GM12878 (cell line): ENCODE results near the gene BMI1.

Source experiments
- CBX3 ChIP-seq: fragments of 200-600 bp; sonication (generic); IDR thresholded peaks from 2 replicates; pipeline ENCODE4 v1.6.1; 2016; ENCODE audit warnings: low read depth, borderline replicate concordance
- CHD4 ChIP-seq: fragments of 200-600 bp; sonication (generic); IDR thresholded peaks from 2 replicates; pipeline ENCODE4 v1.6.1; 2016; ENCODE audit warnings: mild to moderate bottlenecking
- EP300 ChIP-seq, 2 experiments: fragments of 150-350 bp in 1 of 2; IDR thresholded peaks; 2 replicates each; pipeline ENCODE4 v1.6.1; 2011 to 2012; ENCODE audit warnings: low read depth in 2 of 2, low read length in 2 of 2, borderline replicate concordance in 1 of 2, improper control_type of control experiment in 1 of 2, inconsistent platforms in 1 of 2; ENCODE audit not compliant: control insufficient read depth in 1 of 2
- IRF3 ChIP-seq: fragments of 450-650 bp; IDR thresholded peaks from 2 replicates; pipeline ENCODE4 v1.6.1; 2014; ENCODE audit warnings: mild to moderate bottlenecking
- KDM1A ChIP-seq: fragments of 200-600 bp; sonication (generic); IDR thresholded peaks from 2 replicates; pipeline ENCODE4 v1.6.1; 2016; ENCODE audit warnings: borderline replicate concordance
- MEF2B ChIP-seq: fragments of 450-650 bp; IDR thresholded peaks from 2 replicates; pipeline ENCODE4 v1.6.1; 2018; ENCODE audit warnings: mild to moderate bottlenecking, moderate library complexity; ENCODE audit not compliant: partially characterized antibody, poor library complexity, severe bottlenecking
- PAX8 ChIP-seq: fragments of 450-650 bp; IDR thresholded peaks from 2 replicates; pipeline ENCODE4 v1.6.1; 2017; ENCODE audit warnings: mild to moderate bottlenecking, moderate library complexity
- POLR2AphosphoS2 ChIP-seq: IDR thresholded peaks from 2 replicates; pipeline ENCODE4 v1.6.1; 2011; ENCODE audit warnings: low read depth, mild to moderate bottlenecking, low read length, improper control_type of control experiment, moderate library complexity
- TF ChIP-seq, protein P1 (sequence below), 3 experiments: IDR thresholded peaks in 2 of 3; conservative IDR thresholded peaks in 1 of 3; 2 replicates each; pipeline ENCODE4 v1.5.1; 2011; ENCODE audit warnings: low read depth in 3 of 3, low read length in 3 of 3, mild to moderate bottlenecking in 3 of 3, control low read depth in 2 of 3, moderate library complexity in 2 of 3, inconsistent platforms in 1 of 3, mixed read lengths in 1 of 3; ENCODE audit not compliant: control insufficient read depth in 2 of 3, insufficient read depth in 1 of 3; ENCODE audit errors: extremely low read depth in 1 of 3
- TF ChIP-seq, protein P2 (sequence below): IDR thresholded peaks from 2 replicates; pipeline ENCODE4 v1.6.1; 2011; ENCODE audit warnings: low read depth, low read length, improper control_type of control experiment, borderline replicate concordance

DNA sequence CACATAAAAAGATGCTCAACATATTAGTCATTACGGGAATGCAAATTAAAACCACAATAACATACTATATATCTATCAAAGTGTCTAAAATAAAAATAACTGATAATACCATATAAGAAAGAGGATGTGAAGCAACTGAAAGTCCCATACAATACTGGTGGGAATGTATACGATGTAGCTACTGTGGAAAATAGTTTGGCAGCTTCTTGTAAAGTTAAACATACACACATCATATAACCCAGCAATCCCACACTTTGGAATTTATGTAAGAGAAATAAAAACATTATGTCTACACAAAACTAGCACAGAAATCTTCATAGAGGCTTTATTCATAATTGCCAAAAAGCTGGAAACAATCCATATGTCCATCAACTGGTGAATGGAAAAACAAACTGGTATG, 15.2 kb upstream of the BMI1 start:
- TF ChIP-seq, protein P1, sequence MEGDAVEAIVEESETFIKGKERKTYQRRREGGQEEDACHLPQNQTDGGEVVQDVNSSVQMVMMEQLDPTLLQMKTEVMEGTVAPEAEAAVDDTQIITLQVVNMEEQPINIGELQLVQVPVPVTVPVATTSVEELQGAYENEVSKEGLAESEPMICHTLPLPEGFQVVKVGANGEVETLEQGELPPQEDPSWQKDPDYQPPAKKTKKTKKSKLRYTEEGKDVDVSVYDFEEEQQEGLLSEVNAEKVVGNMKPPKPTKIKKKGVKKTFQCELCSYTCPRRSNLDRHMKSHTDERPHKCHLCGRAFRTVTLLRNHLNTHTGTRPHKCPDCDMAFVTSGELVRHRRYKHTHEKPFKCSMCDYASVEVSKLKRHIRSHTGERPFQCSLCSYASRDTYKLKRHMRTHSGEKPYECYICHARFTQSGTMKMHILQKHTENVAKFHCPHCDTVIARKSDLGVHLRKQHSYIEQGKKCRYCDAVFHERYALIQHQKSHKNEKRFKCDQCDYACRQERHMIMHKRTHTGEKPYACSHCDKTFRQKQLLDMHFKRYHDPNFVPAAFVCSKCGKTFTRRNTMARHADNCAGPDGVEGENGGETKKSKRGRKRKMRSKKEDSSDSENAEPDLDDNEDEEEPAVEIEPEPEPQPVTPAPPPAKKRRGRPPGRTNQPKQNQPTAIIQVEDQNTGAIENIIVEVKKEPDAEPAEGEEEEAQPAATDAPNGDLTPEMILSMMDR (IDR thresholded peaks at IDR 0.05 in 2 of 3, conservative IDR thresholded peaks at IDR 0.05 in 1 of 3; ENCODE audit: control insufficient read depth in 2 of 3, extremely low read depth in 1 of 3, insufficient read depth in 1 of 3, low read depth in 3 of 3, low read length in 3 of 3) = no peak
- TF ChIP-seq KDM1A (no peak), POLR2AphosphoS2 (no peak), EP300 (IDR thresholded peaks at IDR 0.05; ENCODE audit: borderline replicate concordance in 1 of 2, control insufficient read depth in 1 of 2, low read depth in 2 of 2, low read length in 2 of 2) (no peak), CBX3 (no peak), MEF2B (no peak), CHD4 (no peak), PAX8 (no peak), IRF3 (no peak)
- TF ChIP-seq, protein P2, sequence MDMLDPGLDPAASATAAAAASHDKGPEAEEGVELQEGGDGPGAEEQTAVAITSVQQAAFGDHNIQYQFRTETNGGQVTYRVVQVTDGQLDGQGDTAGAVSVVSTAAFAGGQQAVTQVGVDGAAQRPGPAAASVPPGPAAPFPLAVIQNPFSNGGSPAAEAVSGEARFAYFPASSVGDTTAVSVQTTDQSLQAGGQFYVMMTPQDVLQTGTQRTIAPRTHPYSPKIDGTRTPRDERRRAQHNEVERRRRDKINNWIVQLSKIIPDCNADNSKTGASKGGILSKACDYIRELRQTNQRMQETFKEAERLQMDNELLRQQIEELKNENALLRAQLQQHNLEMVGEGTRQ = no peak
